ENCODE data around the gene TRAK2.

DNA sequence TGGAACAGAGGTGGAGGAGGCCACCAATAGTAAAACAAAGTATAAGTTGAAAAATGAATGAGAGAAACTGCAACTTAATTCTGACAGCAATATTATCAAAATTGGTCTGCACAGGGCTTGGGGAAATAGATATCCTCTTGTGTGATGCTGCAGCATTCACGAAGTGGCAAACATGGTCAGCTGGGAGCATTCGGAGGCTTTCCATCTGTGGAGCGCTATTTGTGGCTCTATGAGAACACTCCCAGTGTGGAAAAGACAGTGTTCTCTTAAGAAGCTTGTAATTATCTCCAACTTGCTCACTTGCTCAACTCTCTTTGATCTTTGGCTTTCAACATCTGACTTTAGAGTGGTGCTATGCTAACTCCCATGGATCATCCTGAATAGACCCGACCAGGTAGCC, 91.0 kb downstream of the TRAK2 start:
- TF ChIP-seq, protein P1, sequence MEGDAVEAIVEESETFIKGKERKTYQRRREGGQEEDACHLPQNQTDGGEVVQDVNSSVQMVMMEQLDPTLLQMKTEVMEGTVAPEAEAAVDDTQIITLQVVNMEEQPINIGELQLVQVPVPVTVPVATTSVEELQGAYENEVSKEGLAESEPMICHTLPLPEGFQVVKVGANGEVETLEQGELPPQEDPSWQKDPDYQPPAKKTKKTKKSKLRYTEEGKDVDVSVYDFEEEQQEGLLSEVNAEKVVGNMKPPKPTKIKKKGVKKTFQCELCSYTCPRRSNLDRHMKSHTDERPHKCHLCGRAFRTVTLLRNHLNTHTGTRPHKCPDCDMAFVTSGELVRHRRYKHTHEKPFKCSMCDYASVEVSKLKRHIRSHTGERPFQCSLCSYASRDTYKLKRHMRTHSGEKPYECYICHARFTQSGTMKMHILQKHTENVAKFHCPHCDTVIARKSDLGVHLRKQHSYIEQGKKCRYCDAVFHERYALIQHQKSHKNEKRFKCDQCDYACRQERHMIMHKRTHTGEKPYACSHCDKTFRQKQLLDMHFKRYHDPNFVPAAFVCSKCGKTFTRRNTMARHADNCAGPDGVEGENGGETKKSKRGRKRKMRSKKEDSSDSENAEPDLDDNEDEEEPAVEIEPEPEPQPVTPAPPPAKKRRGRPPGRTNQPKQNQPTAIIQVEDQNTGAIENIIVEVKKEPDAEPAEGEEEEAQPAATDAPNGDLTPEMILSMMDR (conservative IDR thresholded peaks at IDR 0.05; ENCODE audit: low read depth in 2 of 2): no peak
- TF ChIP-seq, protein P2, sequence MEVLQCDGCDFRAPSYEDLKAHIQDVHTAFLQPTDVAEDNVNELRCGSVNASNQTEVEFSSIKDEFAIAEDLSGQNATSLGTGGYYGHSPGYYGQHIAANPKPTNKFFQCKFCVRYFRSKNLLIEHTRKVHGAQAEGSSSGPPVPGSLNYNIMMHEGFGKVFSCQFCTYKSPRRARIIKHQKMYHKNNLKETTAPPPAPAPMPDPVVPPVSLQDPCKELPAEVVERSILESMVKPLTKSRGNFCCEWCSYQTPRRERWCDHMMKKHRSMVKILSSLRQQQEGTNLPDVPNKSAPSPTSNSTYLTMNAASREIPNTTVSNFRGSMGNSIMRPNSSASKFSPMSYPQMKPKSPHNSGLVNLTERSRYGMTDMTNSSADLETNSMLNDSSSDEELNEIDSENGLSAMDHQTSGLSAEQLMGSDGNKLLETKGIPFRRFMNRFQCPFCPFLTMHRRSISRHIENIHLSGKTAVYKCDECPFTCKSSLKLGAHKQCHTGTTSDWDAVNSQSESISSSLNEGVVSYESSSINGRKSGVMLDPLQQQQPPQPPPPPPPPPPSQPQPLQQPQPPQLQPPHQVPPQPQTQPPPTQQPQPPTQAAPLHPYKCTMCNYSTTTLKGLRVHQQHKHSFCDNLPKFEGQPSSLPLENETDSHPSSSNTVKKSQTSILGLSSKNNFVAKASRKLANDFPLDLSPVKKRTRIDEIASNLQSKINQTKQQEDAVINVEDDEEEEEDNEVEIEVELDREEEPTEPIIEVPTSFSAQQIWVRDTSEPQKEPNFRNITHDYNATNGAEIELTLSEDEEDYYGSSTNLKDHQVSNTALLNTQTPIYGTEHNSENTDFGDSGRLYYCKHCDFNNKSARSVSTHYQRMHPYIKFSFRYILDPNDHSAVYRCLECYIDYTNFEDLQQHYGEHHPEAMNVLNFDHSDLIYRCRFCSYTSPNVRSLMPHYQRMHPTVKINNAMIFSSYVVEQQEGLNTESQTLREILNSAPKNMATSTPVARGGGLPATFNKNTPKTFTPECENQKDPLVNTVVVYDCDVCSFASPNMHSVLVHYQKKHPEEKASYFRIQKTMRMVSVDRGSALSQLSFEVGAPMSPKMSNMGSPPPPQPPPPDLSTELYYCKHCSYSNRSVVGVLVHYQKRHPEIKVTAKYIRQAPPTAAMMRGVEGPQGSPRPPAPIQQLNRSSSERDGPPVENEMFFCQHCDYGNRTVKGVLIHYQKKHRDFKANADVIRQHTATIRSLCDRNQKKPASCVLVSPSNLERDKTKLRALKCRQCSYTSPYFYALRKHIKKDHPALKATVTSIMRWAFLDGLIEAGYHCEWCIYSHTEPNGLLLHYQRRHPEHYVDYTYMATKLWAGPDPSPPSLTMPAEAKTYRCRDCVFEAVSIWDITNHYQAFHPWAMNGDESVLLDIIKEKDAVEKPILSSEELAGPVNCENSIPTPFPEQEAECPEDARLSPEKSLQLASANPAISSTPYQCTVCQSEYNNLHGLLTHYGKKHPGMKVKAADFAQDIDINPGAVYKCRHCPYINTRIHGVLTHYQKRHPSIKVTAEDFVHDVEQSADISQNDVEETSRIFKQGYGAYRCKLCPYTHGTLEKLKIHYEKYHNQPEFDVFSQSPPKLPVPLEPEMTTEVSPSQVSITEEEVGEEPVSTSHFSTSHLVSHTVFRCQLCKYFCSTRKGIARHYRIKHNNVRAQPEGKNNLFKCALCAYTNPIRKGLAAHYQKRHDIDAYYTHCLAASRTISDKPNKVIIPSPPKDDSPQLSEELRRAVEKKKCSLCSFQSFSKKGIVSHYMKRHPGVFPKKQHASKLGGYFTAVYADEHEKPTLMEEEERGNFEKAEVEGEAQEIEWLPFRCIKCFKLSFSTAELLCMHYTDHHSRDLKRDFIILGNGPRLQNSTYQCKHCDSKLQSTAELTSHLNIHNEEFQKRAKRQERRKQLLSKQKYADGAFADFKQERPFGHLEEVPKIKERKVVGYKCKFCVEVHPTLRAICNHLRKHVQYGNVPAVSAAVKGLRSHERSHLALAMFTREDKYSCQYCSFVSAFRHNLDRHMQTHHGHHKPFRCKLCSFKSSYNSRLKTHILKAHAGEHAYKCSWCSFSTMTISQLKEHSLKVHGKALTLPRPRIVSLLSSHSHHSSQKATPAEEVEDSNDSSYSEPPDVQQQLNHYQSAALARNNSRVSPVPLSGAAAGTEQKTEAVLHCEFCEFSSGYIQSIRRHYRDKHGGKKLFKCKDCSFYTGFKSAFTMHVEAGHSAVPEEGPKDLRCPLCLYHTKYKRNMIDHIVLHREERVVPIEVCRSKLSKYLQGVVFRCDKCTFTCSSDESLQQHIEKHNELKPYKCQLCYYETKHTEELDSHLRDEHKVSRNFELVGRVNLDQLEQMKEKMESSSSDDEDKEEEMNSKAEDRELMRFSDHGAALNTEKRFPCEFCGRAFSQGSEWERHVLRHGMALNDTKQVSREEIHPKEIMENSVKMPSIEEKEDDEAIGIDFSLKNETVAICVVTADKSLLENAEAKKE (CRISPR knock-in tag; IDR thresholded peaks at IDR 0.05): no peak
- TF ChIP-seq EZH2phosphoT487 (IDR thresholded peaks at IDR 0.05; ENCODE audit: unreplicated experiment) (no peak), POLR2AphosphoS5 (IDR thresholded peaks at IDR 0.05; ENCODE audit: low read depth) (no peak), EZH2 (IDR thresholded peaks at IDR 0.05; ENCODE audit: low read depth, unreplicated experiment) (no peak), NANOG (IDR thresholded peaks at IDR 0.05; ENCODE audit: borderline replicate concordance) (no peak), CREB1 (CRISPR knock-in tag; IDR thresholded peaks at IDR 0.05; ENCODE audit: low read depth) (no peak), STAT1 (IDR thresholded peaks at IDR 0.05; ENCODE audit: unreplicated experiment) (no peak), JUNB (IDR thresholded peaks at IDR 0.05; ENCODE audit: unreplicated experiment) (no peak)
- TF ChIP-seq, protein P3, sequence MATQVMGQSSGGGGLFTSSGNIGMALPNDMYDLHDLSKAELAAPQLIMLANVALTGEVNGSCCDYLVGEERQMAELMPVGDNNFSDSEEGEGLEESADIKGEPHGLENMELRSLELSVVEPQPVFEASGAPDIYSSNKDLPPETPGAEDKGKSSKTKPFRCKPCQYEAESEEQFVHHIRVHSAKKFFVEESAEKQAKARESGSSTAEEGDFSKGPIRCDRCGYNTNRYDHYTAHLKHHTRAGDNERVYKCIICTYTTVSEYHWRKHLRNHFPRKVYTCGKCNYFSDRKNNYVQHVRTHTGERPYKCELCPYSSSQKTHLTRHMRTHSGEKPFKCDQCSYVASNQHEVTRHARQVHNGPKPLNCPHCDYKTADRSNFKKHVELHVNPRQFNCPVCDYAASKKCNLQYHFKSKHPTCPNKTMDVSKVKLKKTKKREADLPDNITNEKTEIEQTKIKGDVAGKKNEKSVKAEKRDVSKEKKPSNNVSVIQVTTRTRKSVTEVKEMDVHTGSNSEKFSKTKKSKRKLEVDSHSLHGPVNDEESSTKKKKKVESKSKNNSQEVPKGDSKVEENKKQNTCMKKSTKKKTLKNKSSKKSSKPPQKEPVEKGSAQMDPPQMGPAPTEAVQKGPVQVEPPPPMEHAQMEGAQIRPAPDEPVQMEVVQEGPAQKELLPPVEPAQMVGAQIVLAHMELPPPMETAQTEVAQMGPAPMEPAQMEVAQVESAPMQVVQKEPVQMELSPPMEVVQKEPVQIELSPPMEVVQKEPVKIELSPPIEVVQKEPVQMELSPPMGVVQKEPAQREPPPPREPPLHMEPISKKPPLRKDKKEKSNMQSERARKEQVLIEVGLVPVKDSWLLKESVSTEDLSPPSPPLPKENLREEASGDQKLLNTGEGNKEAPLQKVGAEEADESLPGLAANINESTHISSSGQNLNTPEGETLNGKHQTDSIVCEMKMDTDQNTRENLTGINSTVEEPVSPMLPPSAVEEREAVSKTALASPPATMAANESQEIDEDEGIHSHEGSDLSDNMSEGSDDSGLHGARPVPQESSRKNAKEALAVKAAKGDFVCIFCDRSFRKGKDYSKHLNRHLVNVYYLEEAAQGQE (IDR thresholded peaks at IDR 0.05; ENCODE audit: unreplicated experiment): no peak
- TF ChIP-seq, protein P4, sequence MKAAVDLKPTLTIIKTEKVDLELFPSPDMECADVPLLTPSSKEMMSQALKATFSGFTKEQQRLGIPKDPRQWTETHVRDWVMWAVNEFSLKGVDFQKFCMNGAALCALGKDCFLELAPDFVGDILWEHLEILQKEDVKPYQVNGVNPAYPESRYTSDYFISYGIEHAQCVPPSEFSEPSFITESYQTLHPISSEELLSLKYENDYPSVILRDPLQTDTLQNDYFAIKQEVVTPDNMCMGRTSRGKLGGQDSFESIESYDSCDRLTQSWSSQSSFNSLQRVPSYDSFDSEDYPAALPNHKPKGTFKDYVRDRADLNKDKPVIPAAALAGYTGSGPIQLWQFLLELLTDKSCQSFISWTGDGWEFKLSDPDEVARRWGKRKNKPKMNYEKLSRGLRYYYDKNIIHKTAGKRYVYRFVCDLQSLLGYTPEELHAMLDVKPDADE (IDR thresholded peaks at IDR 0.05): no peak

Measured in GM23338 (cell line).